SK-MEL-5 (cell line): ENCODE results near the gene FOXJ1. TPM values are rescaled to one million over a fixed set of nuclear protein-coding genes. Genes with fewer than 3 reads are reported as not detected.

Experiments
- DNase-seq: peaks from one replicate; pipeline ENCODE4 v3.0.0-alpha.2; 2016; ENCODE audit warnings: low read depth, low spot score
- in situ Hi-C: cut with HindIII; loops from 2 replicates; pipeline ENCODE4 v1.10.0; 2016; ENCODE audit warnings: low sequenced_read_pairs, high pct_unique_total_duplicates, low pct_unique_long_range_greater_than_20kb
- total RNA-seq: library from RNA; depleted of rRNA; stranded (reverse); fragments of >200 nt; shearing (Covaris generic); gene quantifications from 2 replicates; pipeline ENCODE4 v1.2.3, GENCODE V29; 2014

The FOXJ1 gene
- total RNA-seq, 1 experiment from 2014 or later = not detected

GRCh38 chr17:76134911-76135809 lies 5.9 kb downstream of the FOXJ1 start:
- DNase-seq = no peak
- in situ Hi-C loops = no loop called here

- DNase-seq = no peak
- in situ Hi-C loops = no loop called here
These were observed 8.3 kb downstream of the FOXJ1 start for GRCh38 chr17:76132574-76133338.

GRCh38 chr17:76131692-76132573 lies 9.1 kb downstream of the FOXJ1 start:
- no peak for DNase-seq
- in situ Hi-C loops = no loop called here

GRCh38 chr17:76131051-76131691 lies 9.9 kb downstream of the FOXJ1 start:
- no peak for DNase-seq
- in situ Hi-C loops = no loop called here

GRCh38 chr17:76130473-76130872 lies 10.6 kb downstream of the FOXJ1 start:
- in situ Hi-C loops = no loop called here
- no peak for DNase-seq

- no peak for DNase-seq
- in situ Hi-C loops = no loop called here
These were observed 15.1 kb downstream of the FOXJ1 start for GRCh38 chr17:76125922-76126321.

- in situ Hi-C loops = no loop called here
- DNase-seq = no peak
These were observed 15.7 kb downstream of the FOXJ1 start for GRCh38 chr17:76125391-76125675.

- peak; percentile 80 for DNase-seq
- in situ Hi-C loops = no loop called here
These were observed 16.3 kb downstream of the FOXJ1 start for GRCh38 chr17:76124582-76125390.

- in situ Hi-C loops = no loop called here
- DNase-seq = no peak
These were observed 17.1 kb downstream of the FOXJ1 start for GRCh38 chr17:76123749-76124581.

GRCh38 chr17:76123191-76123499 lies 17.9 kb downstream of the FOXJ1 start:
- DNase-seq = no peak
- in situ Hi-C loops = no loop called here

GRCh38 chr17:76122431-76123190 lies 18.4 kb downstream of the FOXJ1 start:
- no peak for DNase-seq
- in situ Hi-C loops = no loop called here

- in situ Hi-C loops = no loop called here
- DNase-seq = no peak
These were observed 19.1 kb downstream of the FOXJ1 start for GRCh38 chr17:76121932-76122430.

- in situ Hi-C loops = no loop called here
- DNase-seq = no peak
These were observed 20.4 kb downstream of the FOXJ1 start for GRCh38 chr17:76120658-76121008.

- in situ Hi-C loops = no loop called here
These were observed 21.4 kb downstream of the FOXJ1 start for GRCh38 chr17:76119409-76120371.

More at GRCh38 chr17:76119409-76120371, 21.4 kb downstream of the FOXJ1 start:
- no peak for DNase-seq
